Activated CD8-positive, alpha-beta memory T cell treated with anti-CD3 and anti-CD28 coated beads for 1 hour (primary cell): ENCODE results near the gene PRPSAP1.
"Not testable (repeated sequence)": the region's sequence is repeated elsewhere in the genome, so short reads cannot be mapped to it uniquely, and the experiment has no call there.

Experiments
- DNase-seq, 2 donors: peaks; one replicate each; pipeline ENCODE4 v3.0.0-alpha.2; 2020; ENCODE audit warnings: low read depth in 1 of 2; ENCODE audit errors: extremely low read depth in 1 of 2

PRPSAP1 gene

DNA sequence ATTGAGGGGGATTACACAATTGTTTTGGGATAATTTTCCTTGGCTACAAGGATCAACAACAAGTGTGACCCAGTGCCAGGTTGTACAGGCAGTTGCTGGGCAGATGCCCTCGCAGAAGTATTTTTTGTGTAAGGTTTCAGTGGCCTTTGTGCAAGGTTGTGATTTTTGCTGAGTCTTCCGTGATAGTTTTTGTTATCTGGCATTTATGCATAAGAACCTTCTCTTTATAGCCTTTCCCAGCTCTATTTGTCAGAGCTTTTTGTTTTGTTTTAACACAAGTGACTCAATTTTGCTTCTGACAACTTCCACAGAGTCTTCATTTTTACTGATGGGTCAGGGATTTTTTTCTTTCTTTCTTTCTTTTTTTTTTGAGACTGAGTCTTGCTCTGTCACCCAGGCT, 6.7 kb upstream of the PRPSAP1 start:
- no peak for DNase-seq

DNA sequence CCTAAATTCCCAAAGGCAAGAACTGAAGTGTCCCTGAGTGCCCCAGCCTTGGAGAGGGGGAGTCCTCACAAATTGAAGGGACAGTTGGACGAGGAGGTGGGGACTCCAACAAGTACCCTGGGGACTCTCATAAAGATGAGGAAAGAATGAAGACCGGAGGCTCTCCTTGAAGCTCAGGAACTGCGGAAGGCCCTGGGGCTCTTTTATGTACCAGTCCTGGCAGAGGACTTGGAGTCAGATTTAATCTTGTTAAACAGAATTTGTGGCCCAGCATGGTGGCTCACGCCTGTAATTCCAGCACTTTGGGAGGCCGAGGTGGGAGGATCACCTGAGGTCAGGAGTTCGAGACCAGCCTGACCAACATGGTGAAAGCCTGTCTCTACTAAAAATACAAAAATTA, 6.1 kb upstream of the PRPSAP1 start:
- DNase-seq = not testable (repeated sequence)

DNA sequence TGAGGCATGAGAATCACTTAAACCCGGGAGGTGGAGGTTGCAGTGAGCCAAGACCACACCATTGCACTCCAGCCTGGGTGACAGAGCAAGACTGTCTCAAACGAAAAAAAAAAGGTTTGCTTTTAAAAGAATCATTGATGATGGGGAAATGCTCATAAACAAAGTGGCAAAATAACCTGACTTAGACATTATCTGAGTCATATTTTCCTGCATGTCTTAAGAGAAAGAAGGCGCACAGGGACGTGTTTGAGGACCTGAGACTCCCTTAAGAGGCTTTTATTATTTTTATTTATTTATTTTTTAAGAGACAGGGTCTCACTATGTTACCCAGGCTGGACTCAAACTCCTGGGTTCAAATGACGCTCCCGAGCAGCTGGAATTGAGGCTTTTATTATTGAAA, 5.7 kb upstream of the PRPSAP1 start:
- no peak for DNase-seq

- DNase-seq = no peak
Observed at GRCh38 chr17:76357597-76358158, 4.0 kb upstream of the PRPSAP1 start.

DNA sequence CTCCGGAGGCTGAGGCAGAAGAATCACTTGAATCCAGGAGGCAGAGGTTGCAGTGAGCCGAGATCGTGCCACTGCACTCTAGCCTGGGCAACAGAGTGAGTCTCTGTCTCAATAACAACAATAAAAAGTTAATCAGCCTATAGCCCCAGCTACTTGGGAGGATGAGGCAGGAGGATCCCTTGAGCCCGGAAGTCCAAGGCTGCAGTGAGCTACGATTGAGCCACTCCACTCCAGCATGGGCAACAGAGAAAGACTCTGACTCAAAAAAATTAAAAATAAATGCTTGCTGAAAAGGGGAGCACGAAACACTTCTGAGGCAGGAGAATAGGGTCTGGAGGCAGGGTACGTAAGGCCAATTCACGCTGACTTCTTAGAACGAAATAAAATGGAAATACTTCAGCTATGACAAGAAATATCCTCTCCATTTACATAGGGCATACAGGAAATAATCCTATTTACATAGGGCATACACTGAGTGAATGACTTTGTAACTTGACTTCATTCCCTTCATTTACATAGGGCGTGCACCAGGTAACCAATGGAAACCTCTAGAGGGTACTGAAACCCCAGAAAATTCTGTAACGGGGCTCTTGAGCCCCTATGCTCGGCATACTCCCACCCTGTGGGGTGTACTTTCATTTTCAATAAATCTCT, 3.2 kb upstream of the PRPSAP1 start:
- no peak for DNase-seq

DNA sequence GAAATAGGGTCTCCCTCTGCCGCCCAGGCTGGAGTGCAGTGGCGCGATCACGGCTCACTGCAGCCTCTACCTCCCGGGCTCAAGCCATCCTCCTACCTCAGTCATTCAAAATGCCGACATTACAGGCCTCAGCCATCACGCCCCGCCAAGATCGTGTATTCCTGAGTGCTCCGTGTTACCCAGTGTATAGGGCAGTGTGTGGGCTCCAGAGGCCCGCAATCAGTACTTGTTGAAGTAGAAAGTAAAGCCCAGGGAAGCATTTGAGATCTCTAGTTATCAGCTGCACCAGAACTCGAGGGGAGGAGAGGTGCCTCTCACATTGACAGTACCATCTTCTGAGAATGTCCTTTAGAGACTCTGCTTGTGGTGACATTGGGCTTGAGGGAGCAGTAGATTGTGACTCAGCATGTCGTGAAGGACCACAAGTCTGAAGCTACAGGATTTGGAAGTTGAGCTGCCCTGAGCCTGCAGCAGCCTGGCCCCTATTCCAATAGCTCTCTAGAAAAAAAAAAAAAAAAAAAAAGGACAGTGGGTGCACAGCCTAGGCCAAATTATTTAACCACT, 1.1 kb upstream of the PRPSAP1 start:
- DNase-seq = no peak

DNA sequence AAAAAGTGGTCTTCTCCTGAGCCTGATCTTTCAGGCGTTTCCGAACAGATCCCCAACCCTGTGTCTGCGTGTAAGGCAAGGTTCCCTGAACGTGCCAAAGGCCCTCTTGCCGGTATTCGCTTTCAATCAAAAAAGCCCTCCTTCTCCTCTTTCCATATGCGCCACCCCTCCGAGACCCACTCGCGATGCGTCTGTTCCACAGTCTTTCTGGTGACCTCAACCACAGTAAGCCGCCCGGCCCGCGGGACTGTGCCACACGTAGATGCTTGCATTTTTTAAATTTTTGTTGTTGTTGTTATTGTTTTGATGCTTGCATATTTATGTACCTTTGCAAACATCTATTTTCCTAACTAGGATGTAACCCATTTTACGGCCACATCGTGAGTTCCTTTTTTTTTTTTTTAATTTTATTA, 607 bp upstream of the PRPSAP1 start:
- no peak for DNase-seq

DNA sequence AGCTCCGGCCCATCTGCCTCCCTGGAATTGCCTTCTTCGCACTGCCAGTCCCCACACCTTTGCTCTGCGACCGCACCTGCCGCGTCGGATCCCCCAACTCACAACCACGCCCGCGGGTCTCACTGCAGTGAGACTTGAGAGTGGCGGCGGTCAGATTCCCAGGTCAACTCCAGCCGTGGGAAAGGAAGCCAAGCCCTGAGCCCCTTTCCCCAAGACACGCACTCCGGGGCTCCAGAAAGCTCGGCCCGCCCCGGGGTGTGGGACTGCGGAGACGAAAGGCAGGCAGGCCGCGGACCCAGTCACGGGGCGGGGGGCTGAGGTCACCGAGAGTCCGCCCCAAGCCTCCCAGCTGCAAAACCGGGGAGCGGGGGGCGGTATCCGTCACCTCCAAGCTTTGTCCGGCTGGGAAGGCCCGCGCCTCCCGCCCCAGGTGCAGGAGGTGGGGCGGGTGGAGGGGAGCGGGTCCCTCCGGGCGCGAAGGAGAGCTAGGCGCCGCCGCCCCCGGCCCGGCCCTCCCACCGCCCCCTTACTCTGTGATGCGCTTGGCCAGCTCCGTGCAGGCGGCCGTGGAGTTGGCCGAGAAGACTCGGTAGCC, 615 bp downstream of the PRPSAP1 start:
- DNase-seq = peak in 1 of 2 donors; percentile 11

- DNase-seq = no peak
Observed at GRCh38 chr17:76351526-76352071, 2.1 kb downstream of the PRPSAP1 start.

GRCh38 chr17:76350463-76350862, 3.3 kb downstream of the PRPSAP1 start:
- no peak for DNase-seq

GRCh38 chr17:76346936-76347335, 6.8 kb downstream of the PRPSAP1 start:
- DNase-seq = not testable (repeated sequence)

DNA sequence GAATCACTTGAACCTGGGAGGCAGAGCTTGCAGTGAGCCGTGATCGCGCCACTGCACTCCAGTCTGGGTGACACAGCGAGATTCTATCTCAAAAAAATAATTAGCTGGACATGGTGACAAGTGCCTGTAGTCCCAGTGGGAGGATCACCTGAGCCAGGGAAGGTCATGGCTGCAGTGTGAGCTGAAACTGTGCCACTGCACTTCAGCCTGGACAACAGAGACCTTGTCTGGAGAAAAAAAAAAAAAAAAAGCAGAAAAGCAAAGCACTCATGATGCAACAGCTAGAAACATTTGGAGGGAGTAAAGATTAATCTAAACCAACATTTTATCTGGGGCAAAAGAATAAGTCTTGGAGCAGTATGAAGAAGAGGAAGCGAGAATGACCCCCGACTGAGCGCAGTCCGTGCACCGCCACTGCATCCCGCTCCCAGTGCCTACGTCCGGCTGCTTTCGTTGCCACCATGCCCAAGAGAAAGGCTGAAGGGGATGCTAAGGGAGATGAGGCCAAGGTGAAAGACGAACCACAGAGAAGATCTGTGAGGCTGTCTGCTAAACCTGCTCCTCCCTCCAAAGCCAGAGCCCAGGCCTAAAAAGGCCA, 8.2 kb downstream of the PRPSAP1 start:
- DNase-seq = no peak

- no peak for DNase-seq
Observed at GRCh38 chr17:76343106-76343505, 10.6 kb downstream of the PRPSAP1 start.

DNA sequence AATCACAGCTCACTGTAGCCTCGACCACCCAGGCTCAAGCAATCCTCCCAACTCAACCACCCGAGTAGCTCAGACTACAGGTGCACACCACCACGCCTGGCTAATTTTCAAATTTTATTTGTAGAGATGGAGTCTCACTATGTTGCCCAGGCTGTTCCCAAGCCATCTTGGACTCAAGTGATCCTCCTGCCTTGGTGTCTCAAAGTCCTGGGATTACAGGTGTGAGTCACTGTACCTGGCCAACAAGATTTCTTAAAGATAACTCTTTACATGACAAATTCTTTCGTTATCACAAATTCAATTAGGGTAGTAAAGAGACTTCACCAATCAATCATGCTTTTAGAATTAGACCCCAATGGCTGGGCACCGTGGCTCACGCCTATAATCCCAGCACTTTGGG, 12.4 kb downstream of the PRPSAP1 start:
- DNase-seq = no peak

GRCh38 chr17:76337413-76337777, 16.3 kb downstream of the PRPSAP1 start:
- DNase-seq = no peak

DNA sequence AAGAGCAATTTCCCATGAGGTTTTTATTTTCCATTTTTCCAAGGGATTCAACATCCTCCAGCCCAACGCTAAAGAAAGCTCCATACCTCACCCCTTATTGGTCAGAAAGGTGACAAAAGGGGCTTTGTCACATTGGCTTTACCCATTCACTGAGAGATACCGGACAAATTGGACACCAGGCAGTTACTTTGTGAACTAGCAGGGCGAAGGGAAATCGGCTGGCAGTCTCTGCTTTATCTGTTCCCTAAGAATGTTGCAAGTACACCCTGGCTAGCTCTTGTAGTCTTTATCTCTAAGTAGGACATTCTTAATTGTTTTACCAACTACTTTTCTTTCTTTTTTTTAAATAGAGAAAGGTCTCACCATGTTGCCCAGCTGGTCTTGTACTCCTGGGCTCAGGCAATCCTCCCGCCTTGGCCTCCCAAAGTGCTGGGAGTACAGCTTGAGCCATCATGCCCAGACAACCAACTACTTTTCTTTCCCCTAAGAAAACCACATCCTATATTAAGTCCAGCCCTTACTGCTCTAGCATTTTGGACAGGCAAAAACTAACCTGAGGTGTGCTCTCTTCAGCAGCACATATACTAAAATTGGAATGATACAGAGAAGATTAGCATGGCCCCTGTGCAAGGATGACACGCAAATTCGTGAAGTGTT, 16.8 kb downstream of the PRPSAP1 start:
- DNase-seq = no peak

DNA sequence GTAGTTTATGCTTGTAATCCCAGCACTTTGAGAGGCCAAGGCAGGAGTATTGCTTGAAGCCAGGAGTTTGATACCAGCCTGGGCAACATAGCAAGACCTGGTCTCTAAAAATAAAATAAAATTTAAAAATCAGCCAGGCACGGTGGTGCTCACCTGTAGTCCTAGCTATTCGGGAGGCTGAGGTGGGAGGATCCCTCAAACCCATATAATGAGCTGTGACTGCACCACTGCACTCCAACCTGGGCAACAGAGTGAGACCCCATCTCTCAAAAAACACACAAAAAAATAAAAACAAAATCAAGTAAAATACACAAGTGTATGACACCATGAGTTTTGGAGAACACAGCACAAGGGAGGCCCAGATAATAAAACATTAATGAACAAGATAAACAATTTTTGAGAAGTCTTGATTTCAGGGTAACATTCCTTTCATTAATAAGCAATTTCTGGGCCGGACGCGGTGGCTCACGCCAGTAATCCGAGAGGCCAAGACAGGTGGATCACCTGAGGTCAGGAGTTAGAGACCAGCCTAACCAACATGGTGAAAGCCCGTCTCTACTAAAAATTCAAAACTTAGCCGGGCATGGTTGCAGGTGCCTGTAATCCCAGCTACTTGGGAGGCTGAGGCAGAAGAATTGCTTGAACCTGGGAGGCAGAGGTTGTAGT, 17.9 kb downstream of the PRPSAP1 start:
- no peak for DNase-seq

- no peak for DNase-seq
Observed at GRCh38 chr17:76333673-76334505, 19.8 kb downstream of the PRPSAP1 start.

- no peak for DNase-seq
Observed at GRCh38 chr17:76331083-76331482, 22.6 kb downstream of the PRPSAP1 start.

DNA sequence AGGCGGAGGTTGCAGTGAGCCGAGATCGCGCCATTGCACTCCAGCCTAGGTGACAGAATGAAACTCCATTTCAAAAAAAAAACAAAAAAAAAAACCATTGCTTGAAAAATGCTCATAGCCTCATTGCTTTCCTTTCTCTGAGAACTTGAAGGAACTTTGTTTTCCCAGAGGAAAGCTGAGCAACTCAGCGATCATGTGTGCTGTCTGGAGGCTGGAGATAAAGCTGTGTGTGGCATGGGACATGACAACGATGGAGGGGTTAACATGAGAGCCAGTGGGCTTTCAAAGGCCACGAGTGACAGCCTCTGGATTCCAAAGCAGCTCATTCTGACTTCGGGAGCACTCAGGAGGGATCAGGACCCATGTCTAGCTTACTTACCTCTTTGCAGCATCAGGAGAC, 24.1 kb downstream of the PRPSAP1 start:
- no peak for DNase-seq
